Stimulated activated CD4-positive, alpha-beta T cell treated with anti-CD3 and anti-CD28 coated beads, Interleukin-15, amount 100 ng/mL, for 48 hours (primary cell): ENCODE data around the gene LYZ.

ENCODE experiments used
- DNase-seq, 2 donors: peaks; one replicate each; pipeline ENCODE4 v3.0.0-alpha.2; 2020; ENCODE audit warnings: low read depth in 2 of 2

LYZ gene

GRCh38 chr12:69338936-69339335, 9.2 kb upstream of the LYZ start:
- no peak for DNase-seq

GRCh38 chr12:69339999-69340398, 8.2 kb upstream of the LYZ start:
- no peak for DNase-seq

GRCh38 chr12:69341328-69341727, 6.9 kb upstream of the LYZ start:
- no peak for DNase-seq

- no peak for DNase-seq
Observed at GRCh38 chr12:69342421-69342820, 5.8 kb upstream of the LYZ start.

- no peak for DNase-seq
Observed at GRCh38 chr12:69343357-69343756, 4.8 kb upstream of the LYZ start.

GRCh38 chr12:69343885-69344612, 4.1 kb upstream of the LYZ start:
- DNase-seq = no peak

GRCh38 chr12:69345077-69345476, 3.1 kb upstream of the LYZ start:
- no peak for DNase-seq

- no peak for DNase-seq
Observed at GRCh38 chr12:69345742-69346141, 2.4 kb upstream of the LYZ start.

- DNase-seq = no peak
Observed at GRCh38 chr12:69350002-69350626, 1.9 kb downstream of the LYZ start.

GRCh38 chr12:69350777-69351176, 2.6 kb downstream of the LYZ start:
- DNase-seq = no peak

GRCh38 chr12:69351462-69352236, 3.5 kb downstream of the LYZ start:
- no peak for DNase-seq

GRCh38 chr12:69352904-69353303, 4.7 kb downstream of the LYZ start:
- DNase-seq = no peak

- DNase-seq = no peak
Observed at GRCh38 chr12:69354172-69354555, 6.0 kb downstream of the LYZ start.

- DNase-seq = no peak
Observed at GRCh38 chr12:69354556-69355187, 6.5 kb downstream of the LYZ start.

- no peak for DNase-seq
Observed at GRCh38 chr12:69355363-69356028, 7.3 kb downstream of the LYZ start.

GRCh38 chr12:69359531-69360347, 11.6 kb downstream of the LYZ start, which contains the start of gene YEATS4:
Gene YEATS4, plus strand, starts transcription at chr12:69359743. Its CDS starts 230 bp downstream, at chr12:69359973.
- DNase-seq = peak; percentile 80 to 82

GRCh38 chr12:69360348-69360672, 12.1 kb downstream of the LYZ start:
- DNase-seq = no peak

- no peak for DNase-seq
Observed at GRCh38 chr12:69366796-69367195, 18.6 kb downstream of the LYZ start.

- DNase-seq = no peak
Observed at GRCh38 chr12:69368171-69368570, 20.0 kb downstream of the LYZ start.

GRCh38 chr12:69383074-69383473, 34.9 kb downstream of the LYZ start:
- DNase-seq = no peak

- no peak for DNase-seq
Observed at GRCh38 chr12:69385038-69385437, 36.9 kb downstream of the LYZ start.
